ENCODE results near the gene MTUS2.

GRCh38 chr13:29081697-29082440 is 261.7 kb downstream of the MTUS2 start:
- TF ChIP-seq EZH2 (IDR thresholded peaks at IDR 0.05; ENCODE audit: borderline replicate concordance): no peak
- TF ChIP-seq CTCF (IDR thresholded peaks at IDR 0.05; ENCODE audit: poor library complexity): no peak

Data from hepatocyte (in vitro differentiated cells).